ENCODE data around the gene TSC2.
"Not testable (repeated sequence)": the region's sequence is repeated elsewhere in the genome, so short reads cannot be mapped to it uniquely, and the experiment has no call there.

TSC2 gene

GRCh38 chr16:2126928-2127556 lies 79.3 kb downstream of the TSC2 start:
- not testable (repeated sequence) for DNase-seq (ENCODE audit: low read depth); H3K4me3 ChIP-seq (ENCODE audit: low read depth, low read length)

- not testable (repeated sequence) for DNase-seq (ENCODE audit: low read depth); H3K4me3 ChIP-seq (ENCODE audit: low read depth, low read length)
Observed at GRCh38 chr16:2127630-2128280, 80.0 kb downstream of the TSC2 start.

GRCh38 chr16:2129251-2129650 lies 81.5 kb downstream of the TSC2 start:
- not testable (repeated sequence) for H3K4me3 ChIP-seq (ENCODE audit: low read depth, low read length); DNase-seq (ENCODE audit: low read depth)

- DNase-seq (ENCODE audit: low read depth); H3K4me3 ChIP-seq (ENCODE audit: low read depth, low read length): not testable (repeated sequence)
Observed at GRCh38 chr16:2129890-2130447, 82.2 kb downstream of the TSC2 start.

- H3K4me3 ChIP-seq (ENCODE audit: low read depth, low read length); DNase-seq (ENCODE audit: low read depth): not testable (repeated sequence)
Observed at GRCh38 chr16:2133797-2134196, 86.0 kb downstream of the TSC2 start.

- peak overlapping the region; percentile 47 for H3K4me3 ChIP-seq (ENCODE audit: low read depth, low read length)
- DNase-seq (ENCODE audit: low read depth): not testable (repeated sequence)
Observed at GRCh38 chr16:2135071-2135470, 87.3 kb downstream of the TSC2 start.

- DNase-seq (ENCODE audit: low read depth): peak; percentile 73
- H3K4me3 ChIP-seq (ENCODE audit: low read depth, low read length): peak within 1 kb of the TSS; percentile 55
Observed at GRCh38 chr16:2135770-2136490, 88.1 kb downstream of the TSC2 start, which contains the start of gene PKD1. Gene PKD1, minus strand, starts transcription at chr16:2135898. Its CDS starts 209 bp downstream, at chr16:2135689.

All from GM12864 (cell line).